ENCODE results near the gene RAB18. TPM values are rescaled to one million over a fixed set of nuclear protein-coding genes. Genes with fewer than 3 reads are reported as not detected.
"Not testable (repeated sequence)": the region's sequence is repeated elsewhere in the genome, so short reads cannot be mapped to it uniquely, and the experiment has no call there.

Gene RAB18
- polyA plus RNA-seq, 1 donor: 117 TPM

- DNase-seq: no peak
Measured at GRCh38 chr10:27500886-27501285, 3.2 kb upstream of the RAB18 start.

GRCh38 chr10:27503498-27504006 is 552 bp upstream of the RAB18 start:
- DNase-seq: no peak

GRCh38 chr10:27504808-27505460 is 830 bp downstream of the RAB18 start:
- DNase-seq: peak; percentile 14

- DNase-seq: not testable (repeated sequence)
Measured at GRCh38 chr10:27505537-27505936, 1.4 kb downstream of the RAB18 start.

- DNase-seq: no peak
Measured at GRCh38 chr10:27506280-27506679, 2.2 kb downstream of the RAB18 start.

- DNase-seq: no peak
Measured at GRCh38 chr10:27512548-27512947, 8.4 kb downstream of the RAB18 start.

- DNase-seq: no peak
Measured at GRCh38 chr10:27513451-27514191, 9.5 kb downstream of the RAB18 start.

- no peak for DNase-seq
Measured at GRCh38 chr10:27514243-27514642, 10.1 kb downstream of the RAB18 start.

GRCh38 chr10:27518261-27518660 is 14.2 kb downstream of the RAB18 start:
- DNase-seq: no peak

- DNase-seq: peak; percentile 12
Measured at GRCh38 chr10:27525819-27526218, 21.7 kb downstream of the RAB18 start.

- no peak for DNase-seq
Measured at GRCh38 chr10:27526242-27526641, 22.1 kb downstream of the RAB18 start.

GRCh38 chr10:27527666-27528295 is 23.7 kb downstream of the RAB18 start:
- DNase-seq: no peak

- no peak for DNase-seq
Measured at GRCh38 chr10:27529010-27529783, 25.1 kb downstream of the RAB18 start.

GRCh38 chr10:27530477-27530876 is 26.4 kb downstream of the RAB18 start:
- no peak for DNase-seq

GRCh38 chr10:27531336-27531847 is 27.3 kb downstream of the RAB18 start:
- no peak for DNase-seq

- no peak for DNase-seq
Measured at GRCh38 chr10:27534161-27534700, 30.1 kb downstream of the RAB18 start.

GRCh38 chr10:27535317-27535716 is 31.2 kb downstream of the RAB18 start:
- DNase-seq: no peak

- DNase-seq: no peak
Measured at GRCh38 chr10:27536437-27536836, 32.3 kb downstream of the RAB18 start.

- DNase-seq: no peak
Measured at GRCh38 chr10:27537166-27537565, 33.1 kb downstream of the RAB18 start.

- no peak for DNase-seq
Measured at GRCh38 chr10:27537787-27538186, 33.7 kb downstream of the RAB18 start.

GRCh38 chr10:27540672-27541071 is 36.6 kb downstream of the RAB18 start:
- no peak for DNase-seq

Measured in left kidney (tissue), 2 donors.